Endothelial cell of umbilical vein (primary cell): ENCODE results near the gene ARHGEF11. TPM values are rescaled to one million over a fixed set of nuclear protein-coding genes. Genes with fewer than 3 reads are reported as not detected.

ENCODE experiments used
- BruUV-seq: library from RNA; stranded (reverse); fragments of 400-500 nt; replicated peaks from 2 replicates; lab custom pipeline; 2021; lab: Mats Ljungman, UMichigan
- CTCF ChIA-PET: fragments of 300-600, 350-600 bp; sonication (Branson Sonifier 250); formaldehyde crosslinking; loops from one replicate; lab custom pipeline; 2021; ENCODE audit warnings: antibody characterized with exemption, inconsistent platforms; lab: Charles Lee
- POLR2A ChIA-PET: fragments of 300-600, 350-600 bp; sonication (Branson Sonifier 250); formaldehyde crosslinking; loops from one replicate; lab custom pipeline; 2021; ENCODE audit warnings: antibody characterized with exemption, inconsistent platforms; lab: Charles Lee
- DNase-seq: peaks from one replicate; pipeline ENCODE4 v3.0.0-alpha.2; 2011; ENCODE audit warnings: low read depth, low spot score
- FAIRE-seq: peaks from 2 replicates; lab custom pipeline; 2011; peaks lifted over from hg19 to GRCh38; lab: Jason Lieb, UNC
- H2AFZ ChIP-seq: 2 replicates; pipeline ENCODE4 v1.6.0; 2012; ENCODE audit warnings: low read depth, low read length, control low read depth, inconsistent platforms
- H3K27ac ChIP-seq: 2 replicates; pipeline ENCODE4 v1.5.1; 2011; ENCODE audit warnings: low read depth, mild to moderate bottlenecking, control low read depth, low read length, moderate library complexity; ENCODE audit not compliant: insufficient read depth
- H3K27me3 ChIP-seq, 2 experiments: 2 replicates each; pipeline versions ENCODE4 v1.6.0 to v1.6.1; 2011; ENCODE audit warnings: low read length in 2 of 2, mixed read lengths in 1 of 2; ENCODE audit not compliant: control insufficient read depth in 2 of 2, insufficient read depth in 2 of 2
- H3K36me3 ChIP-seq, 2 experiments: 2 replicates in 1 of 2; 3 replicates in 1 of 2; pipeline ENCODE4 v1.5.1; 2011; ENCODE audit warnings: low read length in 2 of 2, mild to moderate bottlenecking in 1 of 2, moderate library complexity in 1 of 2; ENCODE audit not compliant: control insufficient read depth in 2 of 2, insufficient read depth in 2 of 2; ENCODE audit errors: extremely low read depth in 1 of 2
- H3K4me1 ChIP-seq: 3 replicates; pipeline ENCODE4 v1.5.1; 2011; ENCODE audit warnings: mild to moderate bottlenecking, low read length; ENCODE audit not compliant: control insufficient read depth, insufficient read depth; ENCODE audit errors: extremely low read depth
- H3K4me2 ChIP-seq: 2 replicates; pipeline ENCODE4 v1.6.1; 2011; ENCODE audit warnings: low read length, control low read depth, mixed read lengths; ENCODE audit not compliant: insufficient read depth
- H3K4me3 ChIP-seq, 3 experiments: fragments of 200-600 bp in 1 of 3; sonication (generic), shearing (Covaris generic) in 1 of 3; replicated peaks in 1 of 3; 2 replicates each; pipeline ENCODE4 v1.5.1; 2011 to 2016; ENCODE audit warnings: control low read depth in 3 of 3, low read length in 3 of 3, mild to moderate bottlenecking in 2 of 3, inconsistent platforms in 1 of 3, low read depth in 1 of 3, moderate library complexity in 1 of 3; ENCODE audit not compliant: insufficient read depth in 1 of 3
- H3K79me2 ChIP-seq: 2 replicates; pipeline ENCODE4 v1.6.0; 2012; ENCODE audit warnings: low read length, inconsistent platforms; ENCODE audit not compliant: control insufficient read depth, insufficient read depth
- H3K9ac ChIP-seq: replicated peaks from 2 replicates; pipeline ENCODE3; 2011; ENCODE audit warnings: low read length, control low read depth; ENCODE audit not compliant: insufficient read depth; ENCODE audit errors: extremely low read depth
- H3K9me1 ChIP-seq: replicated peaks from 3 replicates; pipeline ENCODE4 v1.6.0; 2011; ENCODE audit warnings: mild to moderate bottlenecking, low read length; ENCODE audit not compliant: control insufficient read depth, insufficient read depth; ENCODE audit errors: extremely low read depth
- H3K9me3 ChIP-seq: replicated peaks from 2 replicates; pipeline ENCODE4 v1.5.1; 2012; ENCODE audit warnings: low read length, inconsistent platforms; ENCODE audit not compliant: control insufficient read depth, insufficient read depth
- H4K20me1 ChIP-seq: replicated peaks from 2 replicates; pipeline ENCODE3; 2011; ENCODE audit warnings: mild to moderate bottlenecking, low read length; ENCODE audit not compliant: control insufficient read depth, insufficient read depth; ENCODE audit errors: extremely low read depth
- CTCF ChIP-seq, 2 donors: IDR thresholded peaks; 1 replicate in 1 of 2; 2 replicates in 1 of 2; pipeline ENCODE4 v1.5.1; 2011; ENCODE audit warnings: low read length in 2 of 2, mild to moderate bottlenecking in 2 of 2, moderate library complexity in 2 of 2, control low read depth in 1 of 2, inconsistent platforms in 1 of 2, low read depth in 1 of 2; ENCODE audit not compliant: insufficient read depth in 1 of 2; ENCODE audit errors: extremely low read depth in 1 of 2
- EZH2 ChIP-seq: IDR thresholded peaks from 2 replicates; pipeline ENCODE4 v1.6.1; 2012; ENCODE audit warnings: borderline replicate concordance, low read depth, mild to moderate bottlenecking, moderate library complexity, low read length, inconsistent platforms; ENCODE audit not compliant: severe bottlenecking
- FOS ChIP-seq: IDR thresholded peaks from 2 replicates; pipeline ENCODE4 v1.6.1; 2011; ENCODE audit warnings: mild to moderate bottlenecking, low read length, moderate library complexity, borderline replicate concordance; ENCODE audit not compliant: insufficient read depth
- GATA2 ChIP-seq: IDR thresholded peaks from 2 replicates; pipeline ENCODE4 v1.7.0; 2011; ENCODE audit warnings: low read depth, mild to moderate bottlenecking, moderate library complexity, mixed read lengths, low read length; ENCODE audit not compliant: insufficient read length, insufficient read depth
- JUN ChIP-seq: IDR thresholded peaks from 2 replicates; pipeline ENCODE4 v1.6.1; 2011; ENCODE audit warnings: borderline replicate concordance, low read depth; ENCODE audit not compliant: insufficient read length, insufficient read depth
- MAX ChIP-seq: IDR thresholded peaks from 2 replicates; pipeline ENCODE4 v1.6.1; 2011; ENCODE audit not compliant: insufficient read depth, insufficient read length
- MYC ChIP-seq: IDR thresholded peaks from one replicate; pipeline ENCODE4 v1.6.1; 2011; ENCODE audit warnings: mild to moderate bottlenecking, low read depth, low read length
- POLR2A ChIP-seq: IDR thresholded peaks from 2 replicates; pipeline ENCODE4 v1.6.1; 2012; ENCODE audit warnings: low read depth, mild to moderate bottlenecking, control low read depth, low read length
- POLR2AphosphoS5 ChIP-seq: IDR thresholded peaks from 2 replicates; pipeline ENCODE4 v1.6.1; 2012; ENCODE audit warnings: low read depth, mild to moderate bottlenecking, control low read depth, low read length, moderate library complexity; ENCODE audit not compliant: insufficient read depth
- dilution Hi-C: fragments of 300-500 bp; cut with MboI; formaldehyde crosslinking; loops from one replicate; pipeline ENCODE4 v1.15.0; 2019; ENCODE audit warnings: low sequenced_read_pairs; ENCODE audit not compliant: extremely low pct_ligation_motif_present
- intact Hi-C: fragments of 100-400 bp; cut with micrococcal nuclease; formaldehyde crosslinking; loops from one replicate; pipeline ENCODE4 v1.10.0; 2022
- polyA plus RNA-seq, 4 experiments: library from polyadenylated mRNA; depleted of rRNA in 3 of 4; stranded (reverse) in 3 of 4; unstranded in 1 of 4; fragments of >200 nt; gene quantifications; 2 replicates each; pipeline versions ENCODE4 v1.2.1 to v1.2.3, GENCODE V29; 2011 to 2012; ENCODE audit warnings: missing spikeins in 1 of 4
- total RNA-seq: library from RNA; stranded (reverse); gene quantifications from 2 replicates; pipeline ENCODE4 v1.2.3, GENCODE V29; 2021

ARHGEF11 gene
- total and polyA plus RNA-seq, 2 donors (not counting 3 experiments of a cell fraction or from before 2014, with no cell fraction given) = 18.2 to 28.0 TPM

- H2AFZ ChIP-seq = no peak within 1 kb of the TSS
- H3K4me3 ChIP-seq = no peak within 1 kb of the TSS
- no TSS peak for BruUV-seq
- no peaks in the 10 kb centered on the region for H3K9me1 ChIP-seq
- no peaks in the 10 kb centered on the region for H4K20me1 ChIP-seq
- ChIA-PET POLR2A (interaction anchor here (1.1 kb wide), 1 partner anchor 154 kb away, joined by 4 read pairs; no protein-coding TSS in a partner anchor), CTCF (interaction anchor here (0.6 to 11.2 kb wide), 16 partner anchors 8 to 231 kb away, joined by 3 to 312 read pairs (median 6); partner anchors contain the start of genes NTRK1 and PEAR1)
- no peak within 1 kb of the TSS for H3K9ac ChIP-seq
- H3K27ac ChIP-seq = no peak within 1 kb of the TSS
- intact Hi-C loops (loop anchor here (1.0 kb wide), 1 partner anchor 28 kb away; no protein-coding TSS in a partner anchor), dilution Hi-C loops (no loop called here)
- TF ChIP-seq CTCF (IDR thresholded peaks at IDR 0.05; ENCODE audit: extremely low read depth in 1 of 2, insufficient read depth in 1 of 2, low read depth in 1 of 2, low read length in 2 of 2) = peak; percentile 97 to 98
- peak; percentile 32 for TF ChIP-seq GATA2
- TF ChIP-seq POLR2AphosphoS5 = peak; percentile 59
- no peak for TF ChIP-seq JUN
- TF ChIP-seq FOS = no peak
- TF ChIP-seq POLR2A = peak; percentile 71
- no peak for TF ChIP-seq MYC
- peak; percentile 61 for TF ChIP-seq MAX
- peak; percentile 73 for TF ChIP-seq EZH2
- peak; percentile 74 for FAIRE-seq
- peaks cover 26 to 32% of the 10 kb centered on the region in 2 experiments for H3K27me3 ChIP-seq
- H3K9me3 ChIP-seq = no peaks in the 10 kb centered on the region
- peak; percentile 77 for DNase-seq
- H3K36me3 ChIP-seq = peaks cover 0 to 6% of the 10 kb centered on the region in 2 experiments
- H3K4me1 ChIP-seq = no peaks in the 10 kb centered on the region
- no peaks in the 10 kb centered on the region for H3K79me2 ChIP-seq
- H3K4me2 ChIP-seq = no peak within 1 kb of the TSS
Measured at GRCh38 chr1:156920233-156921052, 125.1 kb downstream of the ARHGEF11 start, which contains the start of gene LRRC71. Gene LRRC71, plus strand, starts transcription at chr1:156920632. Its CDS starts 172 bp downstream, at chr1:156920804.
